OCI-LY3 (cell line): ENCODE data around the gene PKN3.

Experiments used
- CTCF ChIP-seq: fragments of 200-600, 300-600 bp; sonication (generic); IDR thresholded peaks from 2 replicates; pipeline ENCODE4 v1.5.1; 2014; ENCODE audit warnings: antibody characterized with exemption, low read length, low read depth
- EZH2phosphoT487 ChIP-seq: fragments of 200-600 bp; shearing (Covaris generic); IDR thresholded peaks from 2 replicates; pipeline ENCODE4 v1.6.1; 2018; ENCODE audit warnings: antibody characterized with exemption, mixed run types, low read depth

- TF ChIP-seq CTCF: no peak
- no peak for TF ChIP-seq EZH2phosphoT487
Observed at GRCh38 chr9:128688501-128689292, 13.6 kb upstream of the PKN3 start, which contains the start of gene SET.
